Left forelimb (tissue), 1 donor: ENCODE results near the gene CELSR1.
"Not testable (repeated sequence)": the region's sequence is repeated elsewhere in the genome, so short reads cannot be mapped to it uniquely, and the experiment has no call there.

ENCODE experiments used
- DNase-seq: peaks from one replicate; pipeline ENCODE4 v3.0.0-alpha.2; 2018; ENCODE audit warnings: low spot score

CELSR1 gene

DNA sequence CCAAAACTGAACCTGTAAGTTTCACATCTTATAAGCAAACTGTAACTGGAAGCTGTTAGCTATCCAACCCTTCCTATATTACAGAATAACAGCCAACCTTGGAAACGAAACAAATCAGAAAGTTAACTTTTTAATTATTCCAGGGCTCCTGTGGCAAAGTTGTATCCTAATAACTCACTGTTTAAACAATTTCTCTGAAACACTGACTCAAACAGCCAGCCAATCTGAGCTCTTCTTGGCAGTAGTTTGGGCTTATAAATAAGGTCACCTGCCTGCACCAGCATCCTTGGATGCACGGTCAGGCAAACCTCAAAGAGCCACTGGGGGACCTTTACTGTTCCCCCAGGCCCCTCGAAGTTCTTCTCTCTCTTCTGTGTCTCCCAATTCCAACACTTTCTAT is 5.0 kb downstream of the CELSR1 start:
- no peak for DNase-seq

DNA sequence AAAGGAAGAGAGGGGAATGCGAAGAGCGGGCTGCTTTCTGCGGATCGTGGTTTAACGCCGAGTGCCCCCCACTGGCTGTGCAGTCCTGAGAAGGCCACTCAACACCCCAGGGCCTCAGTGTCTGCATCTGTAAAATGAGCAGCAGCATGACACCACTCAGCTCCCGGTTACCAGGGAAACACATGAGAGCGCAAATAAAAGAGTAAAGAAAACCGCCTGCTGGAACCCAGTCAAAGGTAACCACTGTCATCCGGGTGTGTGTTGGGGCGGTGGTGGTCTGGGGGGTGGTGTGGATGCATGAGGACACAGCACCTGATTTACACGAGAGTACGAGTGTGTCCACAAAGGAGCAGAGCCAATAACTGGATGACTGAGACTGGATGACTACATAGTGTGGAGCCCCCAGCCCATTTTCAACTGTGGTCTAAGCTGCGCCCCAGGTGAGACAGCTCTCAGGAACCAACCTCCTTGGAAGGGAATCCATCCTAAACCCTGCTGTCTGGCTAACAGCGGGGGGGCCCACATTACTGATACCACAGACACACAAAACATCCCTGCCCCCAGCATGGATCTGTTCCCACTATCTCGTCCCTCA is 5.7 kb downstream of the CELSR1 start:
- no peak for DNase-seq

DNA sequence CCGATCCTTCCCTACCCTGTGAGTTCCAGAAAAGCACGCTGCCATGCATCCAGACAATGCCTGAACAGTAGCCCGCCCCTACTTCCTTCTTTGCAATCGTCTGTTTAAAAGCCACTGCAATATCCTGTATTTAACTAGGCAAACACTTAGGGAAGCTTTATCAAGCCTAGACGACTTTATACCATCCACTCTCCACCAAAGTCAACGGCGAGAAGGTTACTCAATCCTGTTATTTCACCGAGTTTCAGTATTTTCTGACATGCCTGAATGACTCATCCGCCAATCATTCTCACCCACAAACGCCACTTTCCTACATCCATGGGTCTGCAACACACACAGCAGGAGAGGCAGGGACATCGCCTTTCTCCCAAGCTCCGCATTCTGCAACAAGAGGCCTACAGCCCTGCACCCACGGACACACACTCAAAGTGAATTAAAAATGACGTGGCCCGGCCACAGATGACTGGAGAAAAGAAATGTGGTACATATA is 9.3 kb downstream of the CELSR1 start:
- DNase-seq: no peak

DNA sequence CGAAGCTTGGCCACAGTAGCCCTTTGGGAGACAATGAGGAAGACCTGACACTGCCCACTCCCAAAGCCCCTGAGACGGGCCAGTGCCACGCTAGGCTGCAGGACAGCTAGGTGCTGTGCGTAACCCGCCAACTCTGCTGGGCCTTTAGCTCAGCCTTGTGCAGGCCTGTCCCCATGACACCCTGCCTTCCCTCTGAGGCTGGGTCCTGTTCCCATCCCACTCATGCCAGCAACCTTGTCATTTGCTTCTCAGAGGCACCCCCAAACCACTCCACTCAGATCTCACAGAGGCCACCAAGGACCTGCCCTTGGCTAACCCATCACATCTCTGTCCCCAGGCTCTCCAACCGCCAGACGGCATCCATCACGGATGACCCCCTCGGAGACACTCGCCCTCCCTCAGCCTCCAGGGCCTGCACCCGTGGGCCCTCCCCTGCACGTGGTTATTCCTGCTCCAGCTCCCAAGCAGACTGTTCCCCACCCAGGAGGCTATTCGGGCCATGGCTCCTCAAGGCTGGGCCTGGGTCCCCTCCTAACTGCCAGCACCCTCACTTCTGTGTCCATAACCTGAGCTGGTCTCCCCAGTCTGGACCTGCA is 11.1 kb downstream of the CELSR1 start:
- no peak for DNase-seq

DNA sequence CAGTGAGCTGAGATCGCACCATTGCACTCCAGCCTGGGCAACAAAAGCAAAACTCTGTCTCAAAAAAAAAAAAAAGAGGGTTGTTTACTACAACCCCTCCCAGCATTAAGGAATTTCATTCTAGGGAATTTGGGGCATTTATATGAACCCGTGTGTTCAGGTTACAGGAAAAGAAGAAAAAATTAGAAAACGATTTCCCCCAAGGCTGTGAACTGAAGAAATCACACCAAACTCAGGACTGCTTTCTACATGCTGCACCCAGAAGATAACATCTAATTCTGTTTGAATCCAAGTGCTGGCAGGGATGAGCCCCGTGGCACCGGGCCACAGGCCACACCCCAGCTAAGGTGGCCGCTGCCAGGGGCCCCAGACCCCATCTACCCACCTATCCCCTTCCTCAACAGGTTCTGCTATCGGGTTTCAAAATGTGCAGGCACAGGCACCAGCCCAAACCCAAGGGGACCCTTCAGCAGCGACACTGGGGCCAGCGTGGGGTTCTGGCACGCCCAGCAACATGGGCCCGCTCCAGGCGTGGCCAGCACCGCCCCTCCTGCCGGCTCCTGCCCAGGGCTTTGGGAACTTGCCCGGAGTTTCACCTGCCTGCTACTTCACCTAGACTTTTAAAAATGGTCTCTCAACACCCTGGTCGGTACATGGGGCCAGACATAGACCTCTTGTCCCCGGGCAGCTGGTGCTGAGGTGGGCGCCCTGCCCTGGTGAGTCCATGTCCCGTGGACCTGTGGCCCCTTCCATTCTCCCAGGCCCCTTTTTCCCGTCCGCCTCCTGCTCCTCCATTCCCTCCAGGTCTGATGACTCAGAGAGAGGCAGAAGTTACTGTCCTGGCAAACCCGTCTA is 11.8 kb downstream of the CELSR1 start:
- no peak for DNase-seq

DNA sequence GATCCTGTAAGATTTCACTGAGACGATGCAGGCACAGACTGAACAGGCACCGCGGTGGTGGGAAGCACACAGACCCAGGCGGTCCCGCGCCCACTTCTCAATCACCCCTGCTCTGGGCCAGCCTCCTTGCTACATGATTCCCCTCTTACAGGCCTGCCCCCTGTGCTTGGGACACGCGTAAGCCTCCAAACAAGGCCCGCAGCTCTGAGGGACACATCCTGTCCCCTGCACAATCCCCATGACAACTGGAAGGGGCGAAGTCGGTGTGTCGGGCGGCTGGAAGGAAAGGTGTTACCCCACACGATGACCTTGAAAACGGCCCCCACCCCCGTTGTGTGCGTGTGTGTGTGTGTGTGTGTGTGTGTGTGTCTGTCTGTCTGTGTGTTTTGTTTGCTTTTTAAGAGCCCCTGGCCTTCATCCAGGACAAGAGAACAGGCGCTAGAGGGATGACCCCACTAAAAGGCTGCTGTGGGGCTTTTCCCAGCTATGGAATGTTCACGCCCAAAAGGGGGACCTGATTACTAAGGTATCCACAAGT is 13.1 kb downstream of the CELSR1 start:
- DNase-seq: no peak

DNA sequence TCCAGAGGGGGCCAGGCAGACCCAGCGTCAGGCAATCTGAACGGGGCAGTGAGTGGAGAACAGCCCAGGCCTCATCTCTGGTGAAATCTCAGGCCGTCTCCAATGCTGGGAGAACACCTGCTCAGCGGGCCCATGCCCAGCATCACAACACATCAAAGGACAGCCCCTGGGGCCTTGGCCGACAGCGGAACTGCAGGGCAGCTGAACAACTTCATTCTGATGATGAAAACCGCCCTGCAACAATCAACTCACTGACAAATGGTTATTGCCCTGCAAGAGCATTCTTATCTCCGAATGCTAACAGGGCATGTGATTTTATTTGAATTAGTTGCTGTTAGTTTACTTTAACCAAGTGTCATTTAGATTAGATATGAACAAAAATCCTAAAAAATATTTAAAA is 14.6 kb downstream of the CELSR1 start:
- no peak for DNase-seq

DNA sequence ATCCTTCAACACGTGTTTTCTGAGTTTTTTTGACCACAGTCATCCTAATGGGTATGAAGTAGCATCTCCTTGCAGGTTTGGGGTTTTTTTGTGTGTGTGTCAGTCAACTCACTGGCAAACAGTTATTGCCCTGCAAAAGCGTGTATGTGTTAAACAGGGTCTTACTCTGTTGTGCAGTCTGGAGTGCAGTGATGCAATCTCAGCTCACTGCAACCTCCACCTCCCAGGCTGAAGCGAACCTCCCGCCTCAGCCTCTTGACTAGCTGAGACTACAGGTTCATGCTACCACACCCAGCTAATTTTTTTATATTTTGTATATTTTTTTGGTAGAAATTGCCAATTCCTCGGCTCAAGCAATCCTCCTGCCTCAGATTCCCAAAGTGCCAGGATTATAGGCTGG is 15.4 kb downstream of the CELSR1 start:
- no peak for DNase-seq

DNA sequence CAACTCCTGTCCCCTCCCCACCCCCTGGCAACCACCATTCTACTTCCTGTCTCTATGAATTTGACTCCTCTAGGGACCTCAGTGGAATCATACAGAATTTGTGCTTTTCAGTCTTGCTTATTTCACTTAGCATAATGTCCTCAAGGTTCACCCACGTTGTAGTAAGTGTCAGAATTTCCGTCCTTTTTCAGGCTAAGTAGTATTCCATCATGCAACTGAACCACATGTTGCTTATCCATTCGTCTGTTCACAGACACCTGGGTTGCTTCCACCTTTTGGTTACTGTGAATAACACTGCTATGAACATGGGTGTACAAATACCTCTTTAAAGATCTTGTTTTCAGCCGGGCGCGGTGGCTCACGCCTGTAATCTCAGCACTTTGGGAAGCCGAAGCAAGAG is 16.5 kb downstream of the CELSR1 start:
- no peak for DNase-seq

DNA sequence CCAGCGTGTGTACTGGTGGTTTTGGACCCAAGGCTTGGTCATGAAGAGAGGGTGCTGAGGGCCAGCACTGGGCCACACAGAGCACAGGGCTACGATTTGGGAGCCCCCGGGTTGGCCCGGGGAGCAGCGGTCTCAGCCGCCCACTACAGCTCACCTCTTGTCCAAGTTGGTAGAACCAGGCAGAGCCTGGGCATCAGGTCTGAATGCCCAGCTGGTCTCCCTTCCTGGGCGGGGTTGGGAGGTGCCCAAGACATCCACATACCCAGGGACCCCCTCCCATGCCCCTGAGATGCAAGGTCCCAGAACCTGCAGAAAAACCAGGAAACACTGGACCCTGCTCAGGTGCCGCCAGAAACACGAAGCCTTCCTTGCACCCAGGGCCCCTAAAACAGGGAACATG is 18.0 kb downstream of the CELSR1 start:
- DNase-seq: no peak

DNA sequence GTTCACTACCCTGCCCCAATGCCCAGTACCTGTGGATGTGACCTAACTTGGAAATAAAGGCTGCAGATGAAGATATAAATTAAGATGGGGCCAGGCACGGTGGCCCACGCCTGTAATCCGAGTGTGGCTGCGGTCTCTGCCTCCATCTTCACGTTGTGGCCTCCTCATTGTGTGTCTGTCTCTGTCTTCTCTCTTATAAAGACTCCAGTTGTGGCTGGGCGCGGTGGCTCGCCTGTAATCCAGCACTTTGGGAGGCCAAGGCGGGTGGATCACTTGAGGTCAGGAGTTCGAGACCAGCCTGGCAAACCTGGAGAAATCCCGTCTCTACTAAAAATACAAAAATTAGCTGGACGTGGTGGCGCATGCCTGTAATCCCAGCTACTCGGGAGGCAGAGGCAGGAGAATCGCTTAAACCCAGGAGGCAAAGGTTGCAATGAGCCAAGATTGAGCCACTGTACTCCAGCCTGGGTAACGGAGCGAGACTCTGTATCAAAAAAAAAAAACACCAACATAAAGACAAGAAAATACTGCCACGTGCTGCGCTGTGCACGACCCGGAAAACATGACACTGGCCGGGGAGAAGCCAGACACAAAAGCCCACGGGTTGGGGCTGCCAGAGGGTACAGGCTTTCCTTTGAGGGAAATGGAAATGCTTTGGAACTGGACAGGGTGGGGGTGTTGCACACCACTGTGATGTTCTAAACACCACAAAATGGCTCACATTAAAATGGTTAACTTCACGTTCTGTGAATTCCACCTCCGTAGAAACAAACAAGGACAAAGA is 18.7 kb downstream of the CELSR1 start:
- DNase-seq: no peak

DNA sequence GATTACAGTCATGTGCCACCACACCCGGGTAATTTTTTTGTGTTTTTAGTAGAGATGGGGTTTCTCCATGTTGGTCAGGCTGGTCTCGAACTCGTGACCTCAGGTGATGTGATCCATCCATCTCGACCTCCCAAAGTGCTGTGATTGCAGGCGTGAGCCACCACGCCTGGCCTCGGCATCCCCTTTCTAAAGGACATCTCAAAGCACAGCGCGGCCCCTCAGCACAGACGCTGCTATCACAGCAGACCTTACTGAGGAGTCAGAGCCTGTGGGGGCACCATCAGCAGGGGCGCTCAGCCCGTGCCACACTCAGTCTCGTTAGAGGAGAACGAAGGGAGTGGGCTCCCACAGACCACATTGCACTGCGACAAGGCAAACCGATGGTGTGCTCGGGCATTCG is 19.4 kb downstream of the CELSR1 start:
- DNase-seq: no peak

DNA sequence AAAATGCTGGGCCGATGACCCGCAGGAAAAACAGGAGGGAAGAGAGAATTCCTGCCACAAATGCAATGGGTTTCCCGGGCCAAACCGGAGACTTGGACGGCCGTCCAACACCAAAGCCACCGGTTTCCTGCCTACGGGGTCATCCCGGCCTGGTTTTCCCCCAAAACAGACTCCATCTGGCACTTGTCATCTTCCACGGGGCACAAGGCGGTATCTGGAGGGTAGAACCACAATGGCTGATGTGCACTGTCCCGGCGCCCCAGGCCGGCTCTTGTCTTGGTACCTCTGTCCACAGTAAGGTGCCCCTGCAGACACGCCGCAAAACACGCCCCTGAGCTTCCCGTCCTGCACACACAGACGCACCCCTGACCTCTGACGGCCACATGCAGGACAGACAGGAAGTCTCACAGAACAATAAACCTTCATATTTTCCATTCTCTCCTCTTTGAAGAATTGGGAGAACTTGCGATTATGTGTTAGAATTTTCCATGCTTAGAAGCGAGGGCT is 20.1 kb downstream of the CELSR1 start:
- no peak for DNase-seq

DNA sequence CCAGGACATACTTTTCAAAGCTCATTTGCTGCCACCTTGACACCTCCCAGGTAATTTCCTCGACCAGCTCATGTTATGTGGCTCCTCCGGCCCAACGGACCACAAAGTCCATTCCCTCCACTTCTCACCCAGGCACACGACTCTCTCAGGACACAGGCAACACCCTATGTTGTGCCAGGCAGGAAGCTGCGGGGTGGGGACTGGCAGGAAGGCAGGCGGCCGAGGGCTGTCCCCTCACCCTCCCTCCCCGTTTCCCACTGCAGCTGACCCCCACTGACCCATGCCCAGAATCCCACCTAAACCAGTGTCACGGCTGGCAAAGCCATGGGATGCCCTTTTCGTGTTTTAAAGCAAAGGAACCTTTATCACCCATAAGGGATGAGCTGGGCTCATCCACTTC is 20.8 kb downstream of the CELSR1 start:
- no peak for DNase-seq

DNA sequence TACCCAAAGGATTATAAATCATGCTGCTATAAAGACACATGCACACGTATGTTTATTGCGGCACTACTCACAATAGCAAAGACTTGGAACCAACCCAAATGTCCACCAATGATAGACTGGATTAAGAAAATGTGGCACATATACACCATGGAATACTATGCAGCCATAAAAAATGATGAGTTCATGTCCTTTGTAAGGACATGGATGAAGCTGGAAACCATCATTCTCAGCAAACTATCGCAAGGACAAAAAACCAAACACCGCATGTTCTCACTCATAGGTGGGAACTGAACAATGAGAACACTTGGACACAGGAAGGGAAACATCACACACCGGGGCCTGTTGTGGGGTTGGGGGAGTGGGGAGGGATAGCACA is 21.3 kb downstream of the CELSR1 start:
- not testable (repeated sequence) for DNase-seq

DNA sequence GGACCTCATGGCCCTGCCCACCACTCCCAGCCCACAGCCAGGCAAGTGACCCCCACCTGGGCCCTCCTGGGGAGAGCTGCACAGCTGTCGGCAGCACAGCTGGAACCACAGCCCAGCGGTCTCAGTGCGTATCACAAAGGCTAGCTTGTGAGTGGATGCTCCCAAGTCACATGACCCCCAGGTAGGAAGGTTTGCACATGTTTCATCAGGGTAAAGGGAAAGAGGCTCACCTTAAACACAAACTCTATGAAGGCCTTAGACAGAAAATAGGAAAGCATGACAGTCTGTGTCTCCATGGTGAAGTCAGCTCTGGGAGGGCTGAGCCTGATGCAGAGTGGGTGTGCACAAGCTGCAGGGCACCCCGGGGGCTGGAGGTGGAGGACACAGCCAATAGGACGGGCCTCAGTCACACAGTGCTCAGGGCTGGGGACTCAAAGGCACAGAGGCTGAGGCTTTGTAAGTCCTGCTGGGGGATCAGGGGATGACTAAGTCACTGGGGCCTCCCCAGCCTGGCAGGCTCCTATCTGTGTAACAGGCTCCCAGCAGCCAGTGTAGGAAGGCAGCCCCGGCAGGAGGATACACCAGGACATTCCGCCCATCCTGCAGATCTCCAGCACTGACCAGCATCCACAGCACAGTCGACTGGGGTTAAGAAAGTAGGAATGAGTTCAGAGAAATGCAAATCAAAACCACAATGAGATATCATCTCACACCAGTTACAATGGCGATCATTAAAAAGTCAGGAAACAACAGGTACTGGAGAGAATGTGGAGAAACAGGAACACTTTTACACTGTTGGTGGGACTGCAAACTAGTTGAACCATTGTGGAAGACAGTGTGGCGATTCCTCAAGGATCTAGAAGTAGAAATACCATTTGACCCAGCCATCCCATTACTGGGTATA is 22.0 kb downstream of the CELSR1 start:
- no peak for DNase-seq

DNA sequence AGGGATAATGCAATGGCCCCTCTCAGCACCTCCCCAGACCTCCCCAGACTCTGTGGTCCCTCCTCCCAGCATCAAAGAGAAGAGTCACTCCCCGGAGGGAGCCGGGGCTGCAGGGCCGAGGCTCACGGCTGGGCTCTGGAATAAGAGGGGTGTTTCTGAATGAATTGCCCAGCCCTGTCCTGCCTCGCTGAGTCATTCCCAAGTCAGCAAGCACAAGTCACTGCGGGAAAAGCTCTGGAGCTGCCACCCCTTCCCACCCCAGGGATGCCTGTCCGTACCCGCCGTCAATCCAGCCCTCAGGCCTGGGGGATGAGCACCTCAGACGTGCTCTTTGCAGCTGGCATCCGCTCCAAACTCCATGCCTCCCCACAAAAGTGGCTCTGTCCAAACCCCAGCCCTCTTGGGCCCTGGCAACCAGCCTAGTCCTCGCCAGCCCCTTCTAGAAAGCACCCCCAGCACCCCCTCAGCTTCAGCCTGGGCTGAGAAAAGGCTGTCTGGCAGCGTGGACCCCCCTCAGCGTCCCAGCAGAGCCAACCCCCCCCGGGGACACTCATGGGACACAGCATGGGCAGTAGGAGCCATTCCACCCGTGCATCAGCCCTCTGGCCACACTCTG is 22.7 kb downstream of the CELSR1 start:
- DNase-seq: no peak

DNA sequence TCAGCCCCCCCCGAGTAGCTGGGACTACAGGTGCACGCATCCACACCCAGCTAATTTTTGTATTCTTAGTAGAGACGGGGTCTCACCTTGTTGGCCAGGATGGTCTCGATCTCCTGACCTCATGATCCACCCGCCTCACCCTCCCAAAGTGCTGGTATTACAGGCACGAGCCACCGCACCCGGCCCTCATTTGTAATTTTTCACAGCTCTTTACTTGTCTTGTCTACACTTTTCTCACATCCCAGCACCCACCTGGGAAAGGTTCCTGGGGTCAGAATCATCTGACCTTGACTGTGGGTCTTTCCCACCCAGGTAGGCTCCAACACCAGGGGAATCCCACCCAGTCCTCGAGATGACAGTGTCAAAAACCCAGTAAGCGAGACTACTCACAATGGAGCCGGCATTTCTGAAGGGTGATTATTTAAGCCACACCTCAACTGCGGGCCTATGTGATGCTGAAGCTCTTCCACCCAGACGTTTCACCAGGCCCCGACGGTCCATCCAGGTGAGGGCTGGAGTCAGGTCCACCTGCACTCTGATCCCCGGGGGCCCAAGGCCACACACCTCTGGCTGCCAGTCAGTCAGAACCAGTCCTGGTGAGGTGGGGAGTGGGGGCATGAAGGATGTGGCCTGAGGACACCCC is 23.4 kb downstream of the CELSR1 start:
- no peak for DNase-seq

DNA sequence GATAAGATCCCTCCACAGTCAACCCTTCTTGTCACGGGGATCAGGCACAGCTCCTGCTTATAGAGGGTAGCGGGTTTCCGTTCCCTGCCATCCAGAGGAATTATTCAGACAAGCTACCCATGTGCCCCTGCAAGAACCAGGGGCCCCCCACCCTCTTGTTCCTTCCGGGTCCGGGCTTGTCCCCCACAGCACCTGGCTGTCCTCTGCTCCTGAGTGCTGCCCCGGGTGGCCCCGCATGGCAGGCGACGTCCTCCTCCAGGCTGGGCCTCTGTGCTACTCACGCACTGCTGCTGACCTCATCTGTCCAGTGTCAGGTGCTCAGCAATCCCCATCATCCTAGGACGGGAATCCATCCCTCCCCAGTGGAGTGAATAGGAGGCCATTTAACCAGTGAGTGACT is 24.7 kb downstream of the CELSR1 start:
- no peak for DNase-seq

DNA sequence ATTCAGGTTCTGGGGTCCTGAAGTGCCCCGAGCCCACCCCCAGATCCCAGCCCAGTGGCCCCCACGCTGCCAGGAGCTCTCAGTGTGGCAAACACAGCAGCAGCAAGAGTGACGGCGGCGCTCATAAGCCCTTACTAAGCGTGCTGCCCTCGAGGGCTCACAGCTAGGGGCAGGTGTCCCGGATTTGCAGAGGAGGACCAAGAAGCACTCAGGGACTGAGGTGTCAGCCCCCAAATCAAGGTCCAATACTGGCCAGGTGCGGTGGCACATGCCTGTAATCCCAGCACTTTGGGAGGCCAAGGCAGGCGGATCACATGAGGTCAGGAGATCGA is 25.4 kb downstream of the CELSR1 start:
- DNase-seq: no peak
